ENCODE data around the gene DDR2. TPM values are rescaled to one million over a fixed set of nuclear protein-coding genes. Genes with fewer than 3 reads are reported as not detected.
"Not testable (repeated sequence)": the region's sequence is repeated elsewhere in the genome, so short reads cannot be mapped to it uniquely, and the experiment has no call there.

DDR2 gene
- total RNA-seq (ENCODE audit: unreplicated experiment) = 0.33 TPM
- long read RNA-seq, partial matches to known transcripts = 0 of 1 reads
- long read RNA-seq, other reads (novel, unspliced or antisense) = 1 of 1 reads

DNA sequence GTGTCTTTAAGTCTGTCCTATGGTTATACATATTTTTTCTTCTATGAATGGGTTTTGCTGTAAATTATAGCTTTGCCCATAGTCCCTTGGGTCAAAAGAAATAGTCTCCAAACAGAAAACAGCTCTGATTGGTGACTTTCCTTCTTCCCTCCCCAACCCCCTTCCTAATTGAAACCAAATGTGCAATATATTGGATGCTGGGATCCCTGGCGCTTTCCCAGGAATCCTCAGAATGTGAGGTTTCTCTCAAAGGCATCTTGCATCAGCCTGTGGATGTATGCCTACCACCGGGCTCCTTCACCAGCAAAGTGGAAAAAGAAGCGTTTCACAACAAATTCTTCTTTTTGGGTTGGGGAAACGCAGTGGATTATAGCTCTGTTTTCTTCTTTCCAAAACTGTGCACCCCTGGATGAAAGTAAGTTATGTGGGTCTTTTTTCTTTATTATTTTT is at the start of gene DDR2:
Gene DDR2 (plus strand): TSS at position 248 of the 450 bp plus-strand sequence. CDS start 86,600 bp downstream, outside the sequence.
- Mint-ChIP-seq H3K9me3 (ENCODE audit: unreplicated experiment) (no peaks in the 10 kb centered on the region), H3K27ac (ENCODE audit: unreplicated experiment) (no peak within 1 kb of the TSS), H3K4me1 (ENCODE audit: unreplicated experiment) (no peaks in the 10 kb centered on the region), H3K4me3 (ENCODE audit: unreplicated experiment) (no peak within 1 kb of the TSS), H3K27me3 (ENCODE audit: unreplicated experiment) (no peaks in the 10 kb centered on the region), H3K36me3 (ENCODE audit: low read depth, unreplicated experiment) (no peaks in the 10 kb centered on the region)
- TF ChIP-seq CTCF (IDR thresholded peaks at IDR 0.05; ENCODE audit: unreplicated experiment) = no peak
- DNase-seq (ENCODE audit: low spot score) = no peak

- not testable (repeated sequence) for H3K27me3 Mint-ChIP-seq (ENCODE audit: unreplicated experiment); H3K9me3 Mint-ChIP-seq (ENCODE audit: unreplicated experiment); H3K4me1 Mint-ChIP-seq (ENCODE audit: unreplicated experiment); H3K27ac Mint-ChIP-seq (ENCODE audit: unreplicated experiment); DNase-seq (ENCODE audit: low spot score); H3K4me3 Mint-ChIP-seq (ENCODE audit: unreplicated experiment); H3K36me3 Mint-ChIP-seq (ENCODE audit: low read depth, unreplicated experiment)
Observed at GRCh38 chr1:162582901-162583300, 49.4 kb upstream of the DDR2 start.

GRCh38 chr1:162585101-162585500 is 47.2 kb upstream of the DDR2 start:
- not testable (repeated sequence) for H3K36me3 Mint-ChIP-seq (ENCODE audit: low read depth, unreplicated experiment); H3K4me1 Mint-ChIP-seq (ENCODE audit: unreplicated experiment); H3K27me3 Mint-ChIP-seq (ENCODE audit: unreplicated experiment); H3K27ac Mint-ChIP-seq (ENCODE audit: unreplicated experiment); DNase-seq (ENCODE audit: low spot score); H3K9me3 Mint-ChIP-seq (ENCODE audit: unreplicated experiment); H3K4me3 Mint-ChIP-seq (ENCODE audit: unreplicated experiment)

- DNase-seq (ENCODE audit: low spot score) = no peak
- no peak for TF ChIP-seq CTCF (IDR thresholded peaks at IDR 0.05; ENCODE audit: unreplicated experiment)
- no peak overlapping the region for H3K27ac Mint-ChIP-seq (ENCODE audit: unreplicated experiment)
- H3K9me3 Mint-ChIP-seq (ENCODE audit: unreplicated experiment) = no peaks in the 10 kb centered on the region
- H3K36me3 Mint-ChIP-seq (ENCODE audit: low read depth, unreplicated experiment) = no peaks in the 10 kb centered on the region
- H3K4me3 Mint-ChIP-seq (ENCODE audit: unreplicated experiment) = no peak overlapping the region
- H3K4me1 Mint-ChIP-seq (ENCODE audit: unreplicated experiment) = no peaks in the 10 kb centered on the region
- no peaks in the 10 kb centered on the region for H3K27me3 Mint-ChIP-seq (ENCODE audit: unreplicated experiment)
Observed at GRCh38 chr1:162587347-162587746, 44.9 kb upstream of the DDR2 start.

DNA sequence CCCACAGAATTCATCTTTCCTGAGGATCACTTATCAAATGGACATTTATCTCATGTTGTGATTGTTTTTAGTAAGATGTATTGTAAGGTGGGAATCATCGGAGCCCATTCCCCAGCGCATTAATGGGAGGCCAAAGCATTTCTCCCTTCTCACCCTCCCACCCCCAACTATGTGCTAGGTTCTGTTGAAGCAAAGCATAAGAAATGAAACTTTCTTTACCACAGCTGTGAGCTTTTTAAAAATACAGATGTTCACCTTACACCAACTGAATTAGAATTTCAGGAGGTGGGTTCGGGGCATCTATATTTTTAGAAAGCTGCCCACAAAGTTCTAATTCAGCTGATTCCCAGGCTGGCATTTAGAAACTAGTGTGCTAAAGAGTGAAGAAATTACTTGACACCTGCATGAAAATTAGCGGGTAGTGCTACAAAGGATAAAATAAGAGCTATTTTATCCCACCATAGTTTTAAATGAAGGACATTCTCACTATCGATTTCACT is 44.5 kb upstream of the DDR2 start:
- no peaks in the 10 kb centered on the region for H3K4me1 Mint-ChIP-seq (ENCODE audit: unreplicated experiment)

More for the DNA sequence above, 44.5 kb upstream of the DDR2 start:
- Mint-ChIP-seq H3K4me3 (ENCODE audit: unreplicated experiment) (no peak overlapping the region), H3K36me3 (ENCODE audit: low read depth, unreplicated experiment) (no peaks in the 10 kb centered on the region), H3K9me3 (ENCODE audit: unreplicated experiment) (no peaks in the 10 kb centered on the region), H3K27me3 (ENCODE audit: unreplicated experiment) (no peaks in the 10 kb centered on the region), H3K27ac (ENCODE audit: unreplicated experiment) (no peak overlapping the region)
- TF ChIP-seq CTCF (IDR thresholded peaks at IDR 0.05; ENCODE audit: unreplicated experiment) = no peak
- DNase-seq (ENCODE audit: low spot score) = no peak
